AG20443 (cell line): ENCODE data around the gene KIF7.
A peak's percentile ranks its signal among the peaks of the same experiment; 100 is the strongest.

Source experiments
- DNase-seq: peaks from one replicate; pipeline ENCODE4 v3.0.0; 2012; ENCODE audit warnings: low spot score, mixed read lengths

Gene KIF7

DNA sequence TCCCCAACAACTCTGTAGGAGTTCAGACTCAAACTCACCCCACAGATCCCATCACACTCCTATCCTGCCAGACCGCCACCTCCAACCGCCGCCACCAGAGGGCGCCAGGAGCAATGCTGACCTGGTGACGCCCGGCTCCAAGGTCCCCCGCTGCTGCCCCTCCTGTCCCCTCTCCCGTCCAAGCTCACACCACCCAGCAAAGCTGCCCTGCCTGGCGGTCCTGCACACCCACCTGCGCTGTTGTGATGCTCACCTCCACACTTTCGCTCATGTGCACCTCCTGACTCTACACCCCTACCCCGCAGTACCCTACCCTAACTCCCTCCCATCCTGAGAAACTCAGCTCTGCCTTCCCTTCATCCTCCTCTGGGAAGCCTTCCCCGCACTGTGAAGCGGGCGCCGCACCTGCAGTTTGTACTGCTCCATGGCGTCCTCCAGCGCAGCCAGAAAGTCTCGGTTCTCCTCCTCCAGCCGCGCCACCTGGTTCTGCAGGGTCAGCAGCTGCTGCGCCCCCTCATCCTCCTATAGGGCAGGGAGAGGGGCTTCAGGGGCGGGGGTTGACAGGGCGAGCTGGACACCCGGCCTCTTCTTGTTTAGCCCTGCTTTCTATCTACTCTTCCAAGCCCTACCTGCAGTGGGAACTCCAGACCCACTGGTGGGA, 7.9 kb downstream of the KIF7 start:
- DNase-seq: peak; percentile 93

DNA sequence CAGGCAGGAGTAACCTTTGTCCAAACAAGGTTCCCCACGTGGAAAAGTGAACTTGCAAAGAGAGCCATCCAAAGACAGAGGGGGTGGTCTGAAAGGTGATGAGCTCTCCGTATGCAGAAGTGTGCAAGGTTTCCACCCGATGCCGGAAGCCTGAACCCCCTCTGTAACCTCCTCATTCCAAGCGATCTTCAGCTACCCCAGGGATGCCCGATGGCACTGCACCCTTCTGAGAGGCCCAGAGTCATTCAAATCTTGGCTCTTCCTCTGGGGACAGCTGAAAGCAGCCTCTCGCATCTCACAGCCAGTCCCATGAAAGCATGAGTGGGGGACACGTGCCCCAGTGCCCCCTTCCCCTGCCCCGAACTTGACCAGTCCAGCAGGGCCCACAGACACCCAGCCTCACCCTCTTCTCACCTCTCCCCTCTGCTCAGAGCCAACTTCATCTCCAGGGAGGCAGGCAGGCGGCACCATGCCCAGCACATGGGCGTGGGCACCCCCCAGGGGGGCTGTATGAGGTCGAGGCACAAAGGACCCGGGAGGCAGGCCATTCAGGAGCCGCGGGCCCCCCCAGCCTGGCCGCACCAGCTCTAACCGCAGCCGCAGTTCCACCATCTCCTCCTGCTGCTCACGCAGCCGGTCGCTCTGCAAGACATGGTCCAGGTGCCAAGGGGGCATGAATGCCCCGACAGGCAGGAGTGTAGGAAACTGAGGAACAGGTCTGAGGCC, 8.7 kb downstream of the KIF7 start:
- DNase-seq: no peak

DNA sequence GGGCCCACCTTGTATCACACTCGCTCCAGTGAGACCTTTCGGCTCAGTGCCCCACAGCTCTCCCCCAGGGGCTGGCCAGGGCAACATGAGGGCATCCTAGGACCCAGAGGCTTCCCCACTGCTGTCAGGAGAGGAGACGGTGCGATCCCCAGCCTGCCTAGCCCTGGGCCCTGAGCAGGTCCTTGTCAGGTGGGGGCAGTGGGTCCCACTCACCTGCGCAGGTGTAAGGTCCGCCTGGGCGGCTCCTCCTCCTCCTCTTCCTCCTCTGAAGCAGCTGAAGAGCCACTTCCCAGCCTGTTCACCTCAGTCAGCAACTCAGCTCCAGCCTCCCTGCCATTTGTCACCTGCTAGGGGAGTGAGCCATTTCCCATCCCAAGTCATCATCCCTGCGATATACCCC, 9.6 kb downstream of the KIF7 start:
- no peak for DNase-seq

DNA sequence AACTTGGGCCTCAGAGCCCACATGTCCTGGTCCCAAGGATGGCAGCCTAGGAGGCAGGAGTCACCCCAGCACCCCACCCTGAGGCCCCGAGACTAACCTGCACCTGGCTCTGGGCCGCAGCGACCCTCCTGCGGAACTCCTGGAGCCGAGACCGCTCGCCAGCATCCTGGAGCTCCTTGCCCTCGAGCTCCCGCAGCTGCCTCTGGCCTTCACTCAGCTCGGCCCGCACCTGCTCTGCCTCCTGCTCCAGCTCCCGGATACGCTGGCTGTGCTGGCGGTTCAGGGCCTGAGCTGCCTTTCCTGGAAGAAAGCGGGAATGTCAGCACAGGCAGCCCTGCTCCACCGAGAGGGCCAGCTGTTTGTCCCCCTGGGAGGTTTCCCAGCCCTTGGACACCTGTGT, 13.2 kb downstream of the KIF7 start:
- no peak for DNase-seq

DNA sequence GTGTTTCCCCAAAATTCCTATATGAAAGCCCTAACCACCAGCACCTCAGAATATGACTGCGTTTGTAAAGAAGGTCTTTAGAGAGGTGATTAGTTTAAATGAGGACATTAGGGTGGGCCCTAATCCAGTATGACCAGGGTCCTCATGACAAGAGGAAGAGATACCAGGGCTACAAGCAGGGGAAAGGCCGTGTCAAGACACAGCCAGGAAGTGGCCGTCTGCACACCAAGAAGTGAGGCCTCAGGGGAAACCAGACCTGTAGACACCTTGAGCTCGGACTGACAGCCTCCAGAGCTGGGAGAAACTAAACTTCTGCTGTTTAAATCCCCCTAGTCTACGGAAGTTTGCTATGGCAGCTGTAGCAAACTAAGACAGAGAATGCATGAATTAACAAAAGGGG, 14.2 kb downstream of the KIF7 start:
- DNase-seq: no peak

DNA sequence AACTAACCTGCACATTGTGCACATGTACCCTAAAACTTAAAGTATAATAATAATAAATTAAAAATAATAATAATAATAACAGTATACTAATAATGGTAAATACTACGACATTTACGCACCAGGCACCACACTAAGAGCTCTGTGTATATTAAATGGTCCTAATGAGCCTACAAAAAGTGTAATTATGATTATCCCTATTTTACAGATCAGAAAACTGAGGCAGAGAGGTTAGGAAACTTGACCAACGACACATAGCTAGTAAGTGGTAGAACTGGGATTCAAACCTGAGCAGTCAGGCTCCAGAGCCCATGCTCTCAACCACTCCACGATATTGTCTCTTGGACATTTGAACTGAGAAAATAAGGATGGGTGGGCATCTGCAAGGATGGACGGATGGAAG, 15.0 kb downstream of the KIF7 start:
- no peak for DNase-seq

DNA sequence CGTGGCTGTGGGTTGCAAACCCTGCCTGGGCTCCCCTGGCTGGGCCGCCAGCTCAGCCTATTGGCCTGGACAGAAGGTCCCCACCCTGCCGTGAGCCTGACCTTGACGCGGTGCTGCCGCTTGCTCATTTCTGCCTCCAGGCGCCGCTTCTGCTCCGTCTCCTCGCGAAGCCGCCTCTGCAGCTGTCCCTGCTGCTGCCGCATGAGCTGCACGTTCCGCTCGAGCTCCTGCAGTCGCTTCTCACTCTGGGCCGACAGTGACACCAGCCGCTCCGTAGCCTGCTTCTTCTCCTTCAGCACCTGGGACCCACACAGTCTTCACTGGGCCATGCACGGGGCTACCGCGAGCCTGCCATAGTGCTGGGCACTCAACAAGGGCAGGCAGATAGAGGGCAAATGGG, 21.7 kb downstream of the KIF7 start:
- no peak for DNase-seq

DNA sequence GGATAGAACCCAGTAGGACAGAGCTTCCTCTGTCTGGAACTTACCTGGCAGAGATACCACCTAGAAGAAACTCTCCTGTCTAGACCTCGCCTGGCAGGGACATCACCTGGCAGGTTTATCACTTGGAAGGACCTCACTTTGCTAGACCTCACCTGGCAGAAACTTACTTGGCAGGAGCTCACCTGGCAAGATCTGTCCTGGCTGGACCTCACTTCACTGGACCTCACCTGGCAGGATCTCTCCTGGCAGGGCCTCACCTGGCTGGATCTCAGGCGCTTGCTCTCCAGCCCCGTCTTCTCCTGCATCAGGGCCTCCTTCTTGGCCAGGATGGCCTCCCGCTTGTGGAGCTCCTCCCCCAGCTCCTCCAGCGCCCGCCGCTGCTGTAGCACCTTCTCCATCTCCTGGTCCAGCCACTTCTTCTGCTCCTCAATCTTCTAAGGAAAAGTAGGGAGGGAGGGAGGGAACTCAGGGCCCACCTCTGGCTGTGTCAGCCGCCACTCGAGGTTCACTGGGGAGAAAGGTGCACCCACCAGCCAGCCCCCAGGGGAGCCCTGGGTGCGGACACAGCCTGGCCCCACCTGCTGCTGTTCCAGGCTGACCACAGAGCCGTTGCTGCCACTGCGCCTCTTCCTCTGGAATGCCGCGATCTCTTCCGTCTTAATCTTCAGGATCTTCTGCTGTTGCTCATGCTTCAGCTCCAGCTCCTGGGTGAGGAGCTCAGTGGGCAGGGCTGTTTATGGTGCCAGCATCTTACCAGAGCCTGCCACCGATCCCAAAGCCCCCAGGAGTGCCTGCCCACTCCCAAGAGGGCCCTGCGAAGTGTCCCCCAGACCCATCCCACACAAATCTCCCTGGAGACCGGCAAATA, 22.5 kb downstream of the KIF7 start:
- no peak for DNase-seq

DNA sequence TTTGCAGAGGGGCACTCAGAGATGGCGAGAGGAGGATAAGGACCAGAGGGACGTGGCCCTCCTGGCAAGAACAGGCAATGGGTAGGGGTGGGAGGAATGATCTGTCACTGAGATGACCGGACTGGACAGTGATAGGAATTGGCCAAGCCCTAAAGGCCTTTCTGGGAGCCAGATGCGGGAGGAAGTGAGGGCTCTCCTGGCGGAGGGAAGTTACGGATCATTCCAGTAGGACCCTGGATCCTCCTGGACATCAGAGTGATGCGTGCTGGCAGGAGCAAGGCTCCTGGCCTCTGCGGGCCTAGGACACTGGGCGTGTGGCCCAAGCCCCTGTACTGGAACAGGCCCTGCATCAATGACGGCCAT, 23.4 kb downstream of the KIF7 start:
- no peak for DNase-seq

DNA sequence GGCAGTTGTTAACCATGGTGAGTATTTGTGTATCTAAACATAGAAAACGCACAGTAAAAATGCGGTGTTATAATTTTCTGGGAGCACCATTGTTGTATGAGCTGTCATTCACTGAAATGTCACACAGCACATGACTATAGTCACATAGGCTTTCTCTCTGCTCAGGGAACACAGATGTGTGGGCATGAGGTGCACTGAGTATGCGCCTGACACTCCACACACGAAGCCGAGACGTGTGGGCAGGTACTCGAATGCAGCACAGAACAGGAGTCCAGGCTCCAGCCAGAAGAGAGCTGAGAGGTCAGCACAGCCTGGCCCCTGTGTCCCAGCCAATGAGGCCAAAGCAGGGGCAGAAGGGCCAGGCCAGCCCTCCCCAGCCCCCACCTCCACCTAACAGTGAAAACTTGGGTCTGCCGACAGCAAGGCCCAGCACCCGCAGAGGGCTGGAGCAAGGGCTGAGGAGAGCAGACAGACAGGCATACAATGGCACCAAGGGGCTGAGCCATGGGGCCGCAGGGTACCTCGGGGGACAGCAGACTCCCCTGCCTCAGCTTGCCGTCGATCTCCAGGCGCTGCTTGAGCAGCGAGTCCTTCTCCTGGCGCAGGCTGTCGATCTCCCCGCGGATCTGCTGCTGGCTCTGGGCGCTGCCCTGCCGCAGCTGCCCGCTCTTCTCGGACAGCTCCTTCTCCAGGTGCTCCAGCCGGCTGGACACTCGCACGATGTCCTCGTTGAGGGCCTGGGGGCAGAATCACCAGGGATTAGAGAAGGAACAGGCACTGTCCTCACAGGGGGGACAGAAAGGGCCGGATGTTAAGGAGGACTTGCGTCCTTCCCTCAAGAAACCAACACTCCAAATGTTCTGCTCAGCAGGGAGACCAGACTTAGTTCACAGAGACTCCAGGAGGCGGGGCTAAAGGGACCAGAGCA, 24.0 kb downstream of the KIF7 start:
- DNase-seq: no peak

DNA sequence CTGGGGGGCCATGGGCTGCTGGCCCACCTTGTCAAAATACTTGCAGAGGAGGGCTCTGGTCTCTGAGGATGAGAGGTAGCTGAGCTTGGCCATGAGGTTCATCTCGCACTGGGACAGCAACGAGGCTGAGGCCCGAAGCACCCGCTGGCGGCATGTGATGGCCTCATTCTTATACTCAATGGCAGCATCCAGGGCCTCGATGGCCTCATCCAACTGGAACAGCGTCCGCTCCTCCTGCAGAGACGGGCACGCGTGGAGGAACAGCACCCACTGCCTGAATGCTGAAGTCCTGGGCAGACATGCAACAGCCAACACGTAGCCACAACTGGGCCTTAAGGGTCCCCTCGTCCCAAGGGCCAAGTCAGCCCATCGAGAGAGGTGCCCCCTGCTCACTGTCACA, 25.0 kb downstream of the KIF7 start:
- DNase-seq: no peak

DNA sequence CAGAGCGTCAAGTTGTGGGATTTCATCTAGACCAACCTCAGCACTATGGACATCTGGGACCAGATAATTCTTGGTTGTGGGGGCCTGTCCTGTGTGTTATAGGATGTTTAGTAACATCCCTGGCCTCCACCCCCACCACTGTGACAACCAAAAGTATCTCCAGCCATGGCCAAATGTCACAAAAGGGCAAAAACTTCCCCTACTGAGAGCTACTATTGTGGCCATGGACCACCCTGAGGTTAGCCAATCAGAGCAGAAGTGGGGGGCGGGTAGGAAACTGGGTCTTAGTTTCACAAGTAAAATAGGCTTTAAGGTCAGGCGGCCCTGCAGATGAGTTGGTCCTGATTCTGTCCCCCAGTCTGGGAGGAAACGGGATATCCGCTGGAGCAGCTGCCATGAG, 25.4 kb downstream of the KIF7 start:
- peak; percentile 6 for DNase-seq

DNA sequence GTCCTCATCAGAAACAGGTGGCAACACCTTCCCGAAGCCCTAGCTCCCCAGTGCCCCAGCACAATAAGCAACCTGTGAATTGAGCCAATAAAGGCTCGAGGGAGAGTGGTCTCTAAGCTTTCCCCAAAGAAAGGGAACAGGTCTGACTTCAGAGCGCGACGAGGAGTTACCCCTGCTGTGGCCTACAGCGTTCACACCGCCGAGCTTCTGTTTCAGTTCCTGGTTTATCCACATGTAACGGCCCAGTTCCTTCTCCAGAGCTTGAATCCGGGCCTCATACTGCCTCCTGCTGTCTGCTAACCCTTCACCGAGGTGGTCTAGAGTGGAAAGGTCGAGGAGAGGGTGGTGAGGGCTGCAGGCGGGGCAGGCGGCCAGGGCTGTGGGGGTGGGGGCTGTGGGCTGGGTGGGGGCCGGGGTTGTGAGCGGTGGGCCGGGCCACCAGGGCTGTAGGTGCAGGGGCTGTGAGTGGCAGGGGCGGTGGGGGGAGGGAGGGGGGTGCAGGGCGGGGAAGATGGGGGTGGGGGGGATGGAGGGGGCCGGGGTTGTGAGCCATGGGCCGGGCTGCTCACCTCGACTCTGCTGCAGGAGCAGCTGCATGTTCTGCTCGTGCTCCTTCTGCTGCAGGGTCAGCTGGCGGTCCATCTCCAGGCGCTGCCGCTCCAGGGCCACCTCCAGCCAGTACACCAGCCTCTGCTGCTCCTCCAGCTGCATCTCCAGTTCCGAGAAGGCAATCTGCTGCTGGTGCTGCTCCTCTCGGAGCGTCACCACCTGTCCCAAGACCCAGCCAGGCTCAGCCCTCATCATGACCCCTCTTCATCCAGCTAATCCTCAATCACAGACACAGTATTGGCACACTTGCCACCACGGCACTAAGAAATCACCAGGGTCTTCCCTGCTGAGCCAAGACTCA, 26.2 kb downstream of the KIF7 start:
- DNase-seq: peak; percentile 8

DNA sequence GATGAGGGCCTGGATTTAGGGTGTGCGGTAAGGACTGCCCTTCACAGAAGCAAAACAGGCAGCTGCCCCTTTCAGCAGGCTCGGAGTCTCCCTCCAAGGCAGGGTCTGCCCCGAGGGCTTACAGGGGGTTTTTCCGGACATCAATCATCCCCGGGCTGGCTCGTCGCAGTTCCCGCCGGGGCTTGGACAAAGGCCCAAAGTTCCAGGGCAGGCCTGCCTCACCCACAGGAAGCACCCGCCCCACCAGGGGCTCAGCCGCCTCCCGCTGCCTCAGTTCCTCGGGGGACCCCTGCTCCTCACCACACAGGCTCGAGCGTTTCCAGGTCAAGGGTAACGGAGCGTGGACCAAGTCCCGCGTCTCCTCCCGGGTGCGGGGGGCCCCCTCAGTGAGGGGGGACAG, 27.0 kb downstream of the KIF7 start:
- DNase-seq: peak; percentile 6

DNA sequence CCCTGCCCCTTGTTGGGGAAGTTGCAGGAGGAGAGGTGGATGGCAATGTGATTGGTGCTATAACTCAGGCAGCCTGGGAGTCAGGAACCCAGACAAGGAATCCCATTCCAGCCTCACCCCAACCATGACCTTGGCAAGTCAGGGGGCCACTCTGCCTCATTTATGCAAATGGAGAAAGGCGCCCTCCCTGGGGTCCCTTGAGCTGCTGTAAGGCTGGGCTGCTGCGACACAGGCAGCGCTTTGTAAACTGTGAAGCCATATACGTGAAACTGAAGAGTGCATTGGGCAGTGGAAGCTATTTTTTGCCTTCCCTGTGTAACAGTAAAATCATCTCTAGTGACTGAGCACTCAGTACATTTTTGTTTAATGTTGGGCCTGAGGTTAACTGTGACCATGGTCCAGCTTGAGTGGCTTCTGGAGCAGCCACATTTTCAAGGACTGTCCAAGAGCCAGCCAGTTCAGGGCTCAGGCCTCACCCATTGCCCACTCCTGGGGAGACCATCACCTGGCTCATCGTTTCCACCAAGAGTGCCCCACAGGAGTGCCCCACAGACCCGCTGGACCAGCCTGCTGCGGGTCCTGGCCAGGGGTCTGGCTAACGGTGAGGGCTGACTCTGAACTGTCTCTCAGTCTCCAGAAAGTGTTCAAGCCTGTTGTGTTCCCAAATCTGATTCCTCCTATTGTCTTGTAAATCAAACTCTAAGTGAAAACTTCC, 27.9 kb downstream of the KIF7 start:
- DNase-seq: peak; percentile 7

DNA sequence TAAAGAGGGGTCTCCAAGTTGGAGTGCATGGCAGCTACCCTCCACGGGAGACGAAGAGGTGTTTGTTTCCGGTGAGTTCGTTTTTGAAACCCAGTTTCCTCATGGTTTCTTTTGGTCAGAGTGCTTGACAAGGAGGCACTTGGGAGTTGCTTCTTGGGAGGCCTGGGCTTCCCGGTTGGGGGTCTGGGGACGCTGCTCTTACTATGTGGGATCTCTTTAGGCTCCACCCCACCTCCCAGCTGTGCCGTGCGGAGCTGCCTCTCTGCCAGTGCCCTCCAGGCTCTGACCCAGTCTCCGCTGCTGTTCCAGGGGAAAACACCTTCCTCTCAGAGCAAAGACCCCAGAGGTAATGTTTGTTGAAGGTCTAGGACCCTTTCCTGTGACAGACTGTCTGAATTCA, 29.6 kb downstream of the KIF7 start:
- DNase-seq: peak; percentile 6

DNA sequence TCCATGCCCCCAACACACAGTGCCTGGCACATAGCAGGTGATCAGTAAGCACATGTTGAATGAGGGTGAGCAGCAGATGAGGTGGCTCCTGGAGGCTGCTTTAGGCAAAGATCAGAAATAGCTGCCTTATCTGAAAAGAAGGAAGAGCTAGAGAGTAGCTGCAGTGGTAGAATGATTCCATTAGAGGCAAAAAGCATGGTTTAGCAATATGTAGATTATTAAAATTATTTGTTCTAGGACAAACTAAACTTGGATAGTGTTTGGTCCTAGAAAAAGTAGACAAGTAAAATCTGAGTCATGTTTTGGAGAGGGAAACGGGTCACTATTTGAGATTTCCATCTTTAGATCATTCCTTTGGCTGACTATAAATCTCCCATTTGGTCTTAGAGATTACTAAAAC, 32.1 kb downstream of the KIF7 start:
- DNase-seq: no peak

DNA sequence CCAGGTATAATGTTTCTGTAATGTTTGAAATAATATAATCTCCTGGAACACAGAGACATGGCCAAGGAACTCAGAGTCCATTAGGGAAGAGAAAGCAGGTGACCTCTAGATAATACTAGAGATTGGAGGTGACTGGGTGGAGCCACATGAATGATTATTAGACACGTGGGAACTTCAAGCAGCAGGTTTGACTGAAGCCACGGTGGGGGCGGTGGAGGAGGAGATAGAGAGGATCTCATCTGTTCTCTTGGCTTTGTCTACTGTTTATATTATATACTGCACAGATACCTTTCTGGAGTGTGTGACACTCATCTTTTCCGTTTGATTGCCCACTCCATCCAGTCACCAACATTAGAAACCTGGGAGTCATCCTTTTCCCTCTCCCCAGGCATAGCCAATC, 33.7 kb downstream of the KIF7 start:
- peak; percentile 7 for DNase-seq

DNA sequence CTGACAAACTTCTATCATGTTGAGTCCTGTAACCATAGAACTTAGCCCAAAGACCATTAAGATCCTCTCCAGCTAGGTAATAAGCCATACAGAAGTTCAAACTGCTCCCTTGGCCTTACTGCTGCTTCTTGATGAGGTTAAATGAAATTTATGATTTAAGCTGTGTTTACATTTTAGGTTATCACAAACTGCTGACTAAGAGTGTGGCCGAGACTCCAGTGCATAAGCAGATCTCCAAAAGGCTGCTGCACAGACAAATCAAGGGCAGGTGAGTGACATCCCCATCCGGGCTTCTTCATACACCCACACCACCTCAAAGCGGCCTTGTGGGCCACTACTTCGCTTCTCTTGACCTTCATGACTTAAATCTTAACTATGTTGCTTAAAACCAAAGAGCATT, 39.0 kb downstream of the KIF7 start:
- DNase-seq: no peak

DNA sequence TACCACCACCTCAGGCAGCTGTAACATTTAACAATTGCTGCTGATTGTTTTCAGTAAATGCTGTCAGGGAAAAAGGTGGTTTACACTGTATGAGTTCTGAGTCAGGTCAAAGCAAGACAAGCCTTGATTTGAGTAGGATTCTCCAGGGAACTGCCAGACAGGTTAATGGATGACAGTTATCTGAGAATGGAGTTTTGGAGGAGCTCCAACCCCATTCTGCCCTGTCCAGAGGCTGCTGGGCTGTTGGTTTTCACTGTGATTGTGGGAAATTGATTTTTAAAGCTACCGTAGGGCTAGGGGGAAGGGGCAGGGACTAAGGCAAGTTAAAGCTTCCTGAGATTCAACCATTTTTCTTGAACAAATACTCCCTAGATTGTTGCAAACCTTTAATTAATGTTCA, 40.1 kb downstream of the KIF7 start:
- no peak for DNase-seq
